WERI-Rb-1 (cell line): ENCODE results near the gene SNX24.

ENCODE experiments used
- DNase-seq: peaks from one replicate; pipeline ENCODE4 v3.0.0-alpha.2; 2020
- H3K27ac ChIP-seq: fragments of 250-450 bp; sonication (Bioruptor Pico); 2 replicates; pipeline ENCODE4 v1.5.1; 2020; ENCODE audit warnings: mild to moderate bottlenecking, moderate library complexity
- H3K27me3 ChIP-seq: fragments of 250-450 bp; sonication (Bioruptor Pico); 2 replicates; pipeline ENCODE4 v1.5.1; 2021; ENCODE audit warnings: mild to moderate bottlenecking, low read depth, moderate library complexity; ENCODE audit not compliant: insufficient read depth, severe bottlenecking
- H3K36me3 ChIP-seq: fragments of 250-450 bp; sonication (Bioruptor Pico); 2 replicates; pipeline ENCODE4 v1.5.1; 2020; ENCODE audit warnings: mild to moderate bottlenecking, moderate library complexity
- H3K4me3 ChIP-seq: 2 replicates; pipeline ENCODE4 v1.5.1; 2011; ENCODE audit warnings: low read depth, mild to moderate bottlenecking, control low read depth, low read length
- H3K9me3 ChIP-seq: fragments of 250-450 bp; sonication (Bioruptor Pico); 2 replicates; pipeline ENCODE4 v1.5.1; 2021; ENCODE audit warnings: mild to moderate bottlenecking, moderate library complexity; ENCODE audit not compliant: severe bottlenecking
- CTCF ChIP-seq: IDR thresholded peaks from 2 replicates; pipeline ENCODE4 v1.5.1; 2011; ENCODE audit warnings: low read depth, mild to moderate bottlenecking, control low read depth, inconsistent platforms, low read length

SNX24 gene

DNA sequence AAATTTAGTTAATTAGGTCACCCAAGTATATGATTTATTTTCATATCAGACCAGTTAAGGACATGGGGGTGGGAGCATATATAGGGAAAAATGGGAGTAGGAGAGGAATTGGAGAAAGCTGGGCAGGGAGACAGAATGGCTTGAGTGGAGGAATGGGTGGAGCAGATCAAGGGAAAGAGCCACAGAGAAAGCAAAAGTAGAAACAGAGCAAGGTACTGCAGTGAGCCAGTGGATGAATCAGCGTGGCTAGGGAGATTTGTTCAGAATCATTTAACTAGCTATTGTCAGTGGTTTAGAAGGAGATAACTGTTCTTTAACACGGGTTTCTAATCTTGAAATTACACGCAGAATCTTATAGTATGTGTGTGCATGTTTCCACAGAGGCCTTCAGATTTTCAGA, 37.4 kb downstream of the SNX24 start:
- no peaks in the 10 kb centered on the region for H3K27me3 ChIP-seq
- H3K9me3 ChIP-seq: no peaks in the 10 kb centered on the region
- TF ChIP-seq CTCF: no peak
- H3K4me3 ChIP-seq: no peak overlapping the region
- DNase-seq: no peak
- no peaks in the 10 kb centered on the region for H3K36me3 ChIP-seq
- H3K27ac ChIP-seq: no peak overlapping the region

DNA sequence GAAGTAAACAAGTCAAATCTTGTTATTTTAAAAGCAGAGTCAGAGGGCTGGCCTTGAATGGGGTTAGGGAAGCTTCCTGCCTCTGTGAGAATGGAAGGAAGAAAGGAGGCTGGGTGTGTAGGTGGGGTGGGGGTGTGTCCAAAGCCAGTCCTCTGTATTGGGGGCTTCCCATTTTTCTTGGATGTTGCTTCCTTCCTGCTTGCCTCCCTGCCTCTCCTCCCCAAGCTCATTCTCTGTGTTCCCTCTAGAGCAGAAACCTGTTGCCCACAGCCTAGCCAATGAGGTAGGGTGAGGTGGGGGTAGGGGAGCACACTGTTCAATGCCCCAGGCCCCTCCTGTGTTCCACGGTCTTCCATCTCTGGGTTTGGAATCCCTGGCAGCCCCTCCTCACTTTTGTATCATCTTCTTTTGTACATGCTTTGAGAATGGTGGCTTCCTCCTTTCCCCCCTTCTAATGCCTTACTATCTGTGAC, 39.7 kb downstream of the SNX24 start:
- no peak for TF ChIP-seq CTCF
- no peaks in the 10 kb centered on the region for H3K27me3 ChIP-seq
- H3K27ac ChIP-seq: no peak overlapping the region
- H3K36me3 ChIP-seq: no peaks in the 10 kb centered on the region
- no peak for DNase-seq
- H3K9me3 ChIP-seq: no peaks in the 10 kb centered on the region
- no peak overlapping the region for H3K4me3 ChIP-seq

- Histone ChIP-seq H3K36me3 (no peaks in the 10 kb centered on the region), H3K27me3 (no peaks in the 10 kb centered on the region), H3K4me3 (no peak overlapping the region), H3K27ac (no peak overlapping the region), H3K9me3 (no peaks in the 10 kb centered on the region)
- DNase-seq: no peak
- TF ChIP-seq CTCF: no peak
Measured at GRCh38 chr5:122885891-122886290, 40.5 kb downstream of the SNX24 start.

DNA sequence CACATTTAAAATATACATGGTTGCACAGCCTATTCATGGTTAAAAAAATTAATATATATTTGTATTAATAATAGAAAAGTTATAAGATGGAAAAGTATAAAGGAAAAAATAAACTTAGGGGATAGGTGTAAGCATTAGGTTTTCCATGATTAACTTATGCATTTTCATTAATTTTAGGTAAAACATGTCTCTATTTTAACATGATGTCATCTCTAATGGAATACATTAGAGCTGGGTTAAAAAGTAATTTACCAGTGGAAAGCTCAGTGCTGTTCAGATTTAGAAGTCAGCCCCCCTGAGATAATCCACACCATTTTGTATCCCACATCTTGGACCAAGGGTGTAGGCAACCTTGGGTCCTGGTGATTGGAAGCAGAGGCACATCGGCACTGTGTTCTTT, 49.7 kb downstream of the SNX24 start:
- Histone ChIP-seq H3K4me3 (no peak overlapping the region), H3K27ac (no peak overlapping the region), H3K36me3 (no peaks in the 10 kb centered on the region), H3K27me3 (no peaks in the 10 kb centered on the region), H3K9me3 (no peaks in the 10 kb centered on the region)
- no peak for DNase-seq
- no peak for TF ChIP-seq CTCF

DNA sequence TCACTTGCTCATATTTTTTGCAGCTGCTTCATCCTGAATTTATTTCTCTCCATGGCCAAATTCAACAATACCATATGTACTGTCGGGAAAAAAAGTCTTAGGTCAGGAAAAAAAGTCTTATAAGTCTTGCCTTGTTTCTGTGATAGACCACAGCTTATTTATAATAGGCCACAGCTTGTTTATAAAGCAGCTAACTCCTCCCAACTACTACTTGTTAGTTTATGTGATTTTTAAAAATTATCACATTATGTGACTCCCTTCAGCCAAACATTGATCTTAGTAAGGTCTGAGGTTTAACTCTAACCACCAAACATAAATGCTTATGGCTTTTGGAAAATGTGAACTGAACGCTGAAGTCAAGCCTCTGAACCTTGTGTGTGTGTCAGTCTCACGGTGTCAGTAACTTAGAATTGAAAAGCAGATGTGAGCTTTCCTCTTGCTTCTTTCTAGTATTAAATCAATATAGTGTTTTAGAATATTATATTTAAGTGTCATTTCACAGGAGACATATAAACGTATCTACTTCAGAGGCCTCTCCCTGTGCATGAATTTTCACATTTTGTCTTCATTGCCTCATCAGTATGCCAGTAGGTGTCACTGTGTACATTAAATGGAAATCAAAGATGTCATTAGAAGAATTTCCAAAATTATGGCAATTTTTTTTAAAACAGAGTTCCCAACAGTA, 51.3 kb downstream of the SNX24 start:
- Histone ChIP-seq H3K36me3 (no peaks in the 10 kb centered on the region), H3K27ac (no peak overlapping the region), H3K9me3 (no peaks in the 10 kb centered on the region), H3K4me3 (no peak overlapping the region), H3K27me3 (no peaks in the 10 kb centered on the region)
- DNase-seq: no peak
- 0 out of 2 replicates have a peak, but pooled peaks have one; percentile 14 for TF ChIP-seq CTCF

- Histone ChIP-seq H3K9me3 (no peaks in the 10 kb centered on the region), H3K4me3 (no peak overlapping the region), H3K27me3 (no peaks in the 10 kb centered on the region), H3K27ac (no peak overlapping the region), H3K36me3 (no peaks in the 10 kb centered on the region)
- TF ChIP-seq CTCF: no peak
- DNase-seq: no peak
Measured at GRCh38 chr5:122897283-122897602, 51.8 kb downstream of the SNX24 start.
